SK-MEL-5 (cell line): ENCODE measurements around the gene PARS2. TPM values are rescaled to one million over a fixed set of nuclear protein-coding genes. Genes with fewer than 3 reads are reported as not detected.
A peak's percentile ranks its signal among the peaks of the same experiment; 100 is the strongest.
"Not testable (repeated sequence)": the region's sequence is repeated elsewhere in the genome, so short reads cannot be mapped to it uniquely, and the experiment has no call there.

Experiments
- DNase-seq: peaks from one replicate; pipeline ENCODE4 v3.0.0-alpha.2; 2016; ENCODE audit warnings: low read depth, low spot score
- in situ Hi-C: cut with HindIII; loops from 2 replicates; pipeline ENCODE4 v1.10.0; 2016; ENCODE audit warnings: low sequenced_read_pairs, high pct_unique_total_duplicates, low pct_unique_long_range_greater_than_20kb
- total RNA-seq: library from RNA; depleted of rRNA; stranded (reverse); fragments of >200 nt; shearing (Covaris generic); gene quantifications from 2 replicates; pipeline ENCODE4 v1.2.3, GENCODE V29; 2014

PARS2 gene
- total RNA-seq, 1 experiment from 2014 or later = 7.3 TPM

GRCh38 chr1:54782588-54782987 lies 18.3 kb upstream of the PARS2 start:
- no peak for DNase-seq
- in situ Hi-C loops = no loop called here

- in situ Hi-C loops = no loop called here
- DNase-seq = no peak
These were observed 17.8 kb upstream of the PARS2 start for GRCh38 chr1:54782156-54782555.

DNA sequence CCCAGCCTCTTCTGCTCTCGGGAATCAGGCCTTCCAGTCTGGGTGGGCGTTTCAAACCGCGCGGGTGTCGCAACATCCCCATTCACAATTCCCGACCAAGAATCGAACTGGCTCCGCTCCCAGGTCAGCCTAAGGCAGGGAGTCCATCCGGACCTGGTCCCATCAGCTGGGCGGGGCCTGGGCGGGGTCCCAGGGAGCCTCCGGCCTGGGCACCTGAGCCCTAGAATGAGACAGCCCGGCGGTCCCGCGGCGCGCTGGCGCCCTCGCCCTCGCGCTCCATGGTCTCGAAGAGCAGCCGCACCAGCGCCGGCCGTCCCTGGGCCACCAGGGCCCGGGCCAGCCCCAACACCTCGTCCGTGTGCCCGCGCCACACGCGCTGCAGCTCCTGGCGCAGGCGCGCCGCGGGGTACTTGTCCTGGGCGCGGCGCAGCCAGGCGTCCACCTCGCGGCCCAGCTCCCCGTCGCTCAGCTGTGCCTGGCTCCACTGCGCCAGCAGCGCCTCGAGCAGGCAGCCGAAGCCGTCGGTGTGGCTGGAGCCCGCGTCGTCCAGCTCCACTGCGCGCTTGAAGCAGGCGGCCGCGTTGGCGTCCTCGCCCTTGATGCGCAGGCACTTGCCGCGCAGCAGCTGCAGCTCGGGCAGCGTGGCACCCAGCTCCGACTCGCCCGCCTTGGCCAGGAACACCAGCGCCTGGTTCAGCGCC lies 16.9 kb upstream of the PARS2 start:
- no peak for DNase-seq
- in situ Hi-C loops = no loop called here

DNA sequence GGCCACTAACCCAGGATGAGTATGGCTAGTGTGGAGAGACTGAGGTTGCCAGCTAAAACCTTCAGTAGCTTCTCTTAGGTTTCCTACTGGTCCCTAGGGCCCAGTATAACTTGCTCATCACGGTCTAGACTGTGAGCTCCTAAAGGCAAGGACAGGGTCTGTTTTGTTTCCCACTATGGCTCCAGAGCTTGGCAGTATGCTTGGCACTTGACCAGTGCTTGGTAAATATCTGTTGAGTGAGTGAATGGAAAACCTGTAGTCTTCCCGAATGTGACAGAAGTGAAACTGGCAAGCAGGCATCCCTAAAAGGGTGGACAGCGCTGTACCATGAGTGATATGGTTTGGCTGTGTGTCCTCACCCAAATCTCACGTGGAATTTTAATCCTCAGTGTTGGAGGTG lies 13.1 kb upstream of the PARS2 start:
- in situ Hi-C loops = no loop called here
- peak; percentile 84 for DNase-seq

GRCh38 chr1:54777011-54777410 lies 12.7 kb upstream of the PARS2 start:
- in situ Hi-C loops = no loop called here

GRCh38 chr1:54775828-54776721 lies 11.8 kb upstream of the PARS2 start:
- in situ Hi-C loops, DNase-seq: not testable (repeated sequence)

More at GRCh38 chr1:54777011-54777410, 12.7 kb upstream of the PARS2 start:
- no peak for DNase-seq

DNA sequence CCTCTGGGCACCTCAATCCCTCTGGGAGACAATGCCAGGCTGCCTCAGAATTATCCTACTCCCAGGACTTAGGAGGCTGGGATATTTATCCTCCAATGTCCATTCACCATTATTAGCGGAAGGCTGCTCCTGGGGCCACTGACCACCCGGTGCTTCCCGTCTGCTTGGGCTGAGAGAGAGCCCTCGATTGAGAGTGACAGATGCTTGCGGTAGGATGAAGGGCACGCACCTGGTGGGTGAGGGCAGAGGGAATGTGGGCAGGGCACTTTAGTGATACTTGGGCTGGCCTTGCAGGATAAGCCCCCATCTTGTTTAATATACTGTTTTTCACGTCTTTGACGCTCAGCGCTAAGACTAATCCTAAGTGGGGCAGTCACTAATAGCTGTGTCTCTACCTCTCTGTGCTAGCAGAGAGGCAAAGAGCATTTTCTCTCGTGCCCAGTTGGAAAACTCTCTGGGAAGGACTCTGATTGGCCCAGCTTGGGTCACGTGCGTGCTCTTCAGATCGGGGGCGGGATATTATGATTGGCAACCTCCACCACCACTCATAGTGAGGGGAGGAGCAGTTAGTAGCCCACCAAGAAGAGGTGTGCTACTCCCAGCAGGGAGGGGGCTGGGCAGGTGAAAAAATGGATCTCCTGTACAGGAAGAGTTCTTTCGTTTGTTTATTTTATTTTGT lies 10.6 kb upstream of the PARS2 start:
- DNase-seq = peak; percentile 46
- in situ Hi-C loops = no loop called here

- in situ Hi-C loops = no loop called here
These were observed 8.6 kb upstream of the PARS2 start for GRCh38 chr1:54772951-54773350.

DNA sequence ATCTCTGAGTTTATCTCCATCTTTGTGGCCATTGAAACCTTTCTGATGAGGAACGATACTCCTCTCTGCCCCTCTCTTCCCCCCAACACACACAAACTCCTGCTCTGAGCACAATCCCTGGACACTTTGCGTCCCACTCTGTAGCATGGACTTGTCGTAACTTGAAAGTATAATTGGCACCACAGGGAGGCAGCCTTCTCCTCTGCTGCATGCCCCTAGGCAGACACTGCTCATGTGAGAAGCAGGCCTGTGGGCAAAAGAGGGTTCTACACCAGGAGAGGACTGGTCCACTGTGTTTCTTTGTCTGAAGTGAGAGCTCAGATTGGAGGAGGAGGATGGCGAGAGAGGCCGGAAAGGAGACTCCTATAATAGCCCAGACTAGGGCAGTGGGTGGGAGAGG lies 3.8 kb upstream of the PARS2 start:
- DNase-seq = peak; percentile 42
- in situ Hi-C loops = no loop called here

More at GRCh38 chr1:54772951-54773350, 8.6 kb upstream of the PARS2 start:
- no peak for DNase-seq

GRCh38 chr1:54767526-54767925 lies 3.2 kb upstream of the PARS2 start:
- no peak for DNase-seq
- in situ Hi-C loops = no loop called here

DNA sequence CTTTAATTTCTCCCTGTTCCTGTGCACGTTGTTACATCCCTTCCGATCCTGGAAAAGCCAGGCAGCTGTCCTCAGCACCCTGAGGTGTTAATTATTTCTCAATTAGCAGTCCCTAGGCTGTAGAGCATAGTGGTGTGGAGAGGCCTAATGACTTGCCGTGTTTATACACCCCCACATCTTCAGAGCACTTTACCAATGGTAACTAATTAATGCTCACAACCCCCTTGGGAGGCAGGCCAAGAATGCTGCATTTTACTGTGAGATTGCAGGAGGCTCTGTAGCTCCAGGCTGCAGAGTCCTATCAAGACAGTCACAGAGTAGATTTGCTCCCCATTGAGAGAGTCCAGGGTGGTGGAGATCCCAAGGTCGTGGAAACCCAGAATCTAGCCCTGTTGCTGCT lies 2.4 kb upstream of the PARS2 start:
- DNase-seq = no peak
- in situ Hi-C loops = no loop called here

DNA sequence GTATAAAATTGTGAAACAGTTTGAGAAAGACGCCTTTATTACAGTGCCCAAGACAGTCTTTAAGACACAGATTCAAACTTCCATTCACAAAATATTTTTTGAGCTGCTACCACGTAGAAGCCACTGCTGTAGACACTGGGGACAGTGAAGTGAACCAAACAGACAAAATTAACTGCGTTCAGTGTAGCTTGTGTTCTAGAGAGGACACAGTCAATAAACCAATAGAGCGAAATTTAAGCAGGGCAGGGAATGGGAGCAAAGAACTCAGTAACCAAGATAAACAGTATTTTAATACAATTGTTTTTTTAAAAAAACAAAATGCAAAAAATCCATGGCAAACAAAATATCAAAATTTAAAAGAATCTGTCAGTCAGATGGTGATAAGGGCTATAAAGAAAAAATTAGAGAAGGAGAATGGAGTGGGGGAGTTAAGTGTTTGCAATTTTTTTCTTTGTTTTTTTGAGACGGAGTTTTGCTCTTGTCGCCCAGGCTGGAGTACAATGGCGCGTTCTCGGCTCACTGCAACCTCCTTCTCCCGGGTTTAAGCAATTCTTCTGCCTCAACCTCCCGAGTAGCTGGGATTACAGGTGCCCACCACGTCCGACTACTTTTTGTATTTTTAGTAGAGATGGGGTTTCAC lies 719 bp upstream of the PARS2 start:
- no peak for DNase-seq
- in situ Hi-C loops = no loop called here

DNA sequence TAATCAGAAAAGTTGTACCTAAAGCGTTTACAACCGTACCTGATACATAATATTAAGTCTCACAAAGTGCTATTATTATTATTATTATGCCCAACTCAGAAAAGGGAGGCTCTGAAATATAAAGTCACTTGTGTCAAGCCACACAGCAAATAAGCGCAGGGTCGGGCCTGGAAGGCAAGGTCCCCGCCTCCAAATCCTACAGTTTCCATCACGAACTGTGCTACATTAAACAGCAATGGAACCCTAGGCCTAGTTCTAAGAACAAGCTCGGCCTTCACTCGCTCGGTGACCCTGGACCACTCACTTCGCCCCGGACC lies 549 bp downstream of the PARS2 start:
- in situ Hi-C loops = no loop called here
- DNase-seq = no peak

DNA sequence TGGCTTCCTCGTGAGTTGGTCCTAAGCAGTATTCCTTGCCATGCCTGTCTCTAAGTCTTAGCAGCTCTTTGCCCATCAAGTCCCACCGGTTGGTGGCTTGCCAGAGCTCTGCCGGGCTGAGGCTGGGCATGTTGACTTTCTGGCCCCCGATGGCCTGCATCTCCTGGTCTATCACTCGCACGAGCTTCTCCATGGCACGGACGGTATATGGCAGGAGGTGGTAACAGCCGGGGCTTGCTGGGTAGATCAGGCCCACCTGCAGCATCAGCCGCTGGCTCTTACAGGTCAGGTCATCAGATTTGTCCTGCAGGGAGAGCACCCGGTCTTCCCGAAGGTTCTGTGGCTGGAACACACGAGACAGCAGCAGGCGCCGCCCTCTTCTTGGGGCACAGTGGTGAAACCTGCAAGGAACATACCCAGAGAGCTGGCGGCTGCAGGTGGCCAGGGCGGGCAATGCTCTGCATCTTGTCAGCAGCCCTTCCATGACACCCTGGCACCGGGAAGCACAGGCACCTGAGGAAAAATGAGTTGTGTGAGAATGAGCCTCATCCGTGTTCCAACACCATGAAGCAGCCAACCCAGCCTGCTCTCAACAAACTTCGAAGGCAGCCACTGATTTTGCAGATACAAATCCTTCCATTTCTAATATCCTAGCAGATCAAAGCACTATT lies 5.5 kb downstream of the PARS2 start:
- in situ Hi-C loops = no loop called here
- DNase-seq = no peak

DNA sequence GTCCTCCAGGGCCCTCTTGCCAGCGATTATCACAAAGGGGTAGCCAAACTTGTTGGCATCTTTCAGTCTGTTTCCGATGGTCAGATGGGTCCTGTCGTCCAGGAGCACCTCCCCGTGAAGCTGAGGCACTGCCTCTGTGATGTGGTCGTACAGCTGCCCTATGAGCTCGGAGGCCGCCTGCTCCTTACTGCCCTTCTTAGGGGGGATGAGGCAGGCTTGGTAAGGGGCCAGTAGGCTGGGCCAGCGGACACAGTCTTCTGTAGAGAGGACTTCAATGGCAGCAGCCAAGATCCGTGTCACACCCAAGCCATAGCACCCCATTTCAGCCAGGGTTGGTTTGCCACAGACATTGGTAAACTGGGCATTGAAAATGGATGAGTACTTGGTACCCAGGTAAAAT lies 6.5 kb downstream of the PARS2 start:
- DNase-seq = no peak
- in situ Hi-C loops = no loop called here

GRCh38 chr1:54754486-54755285 lies 9.6 kb downstream of the PARS2 start:
- DNase-seq = no peak
- in situ Hi-C loops = no loop called here

DNA sequence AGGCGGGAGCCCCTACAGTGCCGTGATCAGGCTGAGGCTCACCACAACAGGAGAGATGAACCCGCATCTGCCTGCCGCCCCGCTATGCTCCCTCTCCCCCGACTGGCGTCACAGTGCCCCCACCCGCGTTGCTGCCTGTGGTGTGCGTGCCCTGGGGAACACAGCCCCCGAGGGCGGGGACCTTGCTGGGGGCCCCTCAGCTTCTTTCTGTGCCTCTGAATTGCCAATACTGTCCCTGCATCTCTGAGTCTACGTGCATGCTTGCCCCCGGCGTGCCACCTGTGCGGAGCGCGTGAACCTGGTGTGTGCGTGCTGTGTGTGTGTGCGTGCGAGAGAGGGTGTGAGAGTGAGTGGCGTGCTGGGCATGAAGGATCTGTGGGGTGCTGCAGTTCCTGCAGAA lies 10.3 kb downstream of the PARS2 start:
- in situ Hi-C loops = no loop called here
- no peak for DNase-seq
